ENCODE data around the gene ANKRD1.

Gene ANKRD1

DNA sequence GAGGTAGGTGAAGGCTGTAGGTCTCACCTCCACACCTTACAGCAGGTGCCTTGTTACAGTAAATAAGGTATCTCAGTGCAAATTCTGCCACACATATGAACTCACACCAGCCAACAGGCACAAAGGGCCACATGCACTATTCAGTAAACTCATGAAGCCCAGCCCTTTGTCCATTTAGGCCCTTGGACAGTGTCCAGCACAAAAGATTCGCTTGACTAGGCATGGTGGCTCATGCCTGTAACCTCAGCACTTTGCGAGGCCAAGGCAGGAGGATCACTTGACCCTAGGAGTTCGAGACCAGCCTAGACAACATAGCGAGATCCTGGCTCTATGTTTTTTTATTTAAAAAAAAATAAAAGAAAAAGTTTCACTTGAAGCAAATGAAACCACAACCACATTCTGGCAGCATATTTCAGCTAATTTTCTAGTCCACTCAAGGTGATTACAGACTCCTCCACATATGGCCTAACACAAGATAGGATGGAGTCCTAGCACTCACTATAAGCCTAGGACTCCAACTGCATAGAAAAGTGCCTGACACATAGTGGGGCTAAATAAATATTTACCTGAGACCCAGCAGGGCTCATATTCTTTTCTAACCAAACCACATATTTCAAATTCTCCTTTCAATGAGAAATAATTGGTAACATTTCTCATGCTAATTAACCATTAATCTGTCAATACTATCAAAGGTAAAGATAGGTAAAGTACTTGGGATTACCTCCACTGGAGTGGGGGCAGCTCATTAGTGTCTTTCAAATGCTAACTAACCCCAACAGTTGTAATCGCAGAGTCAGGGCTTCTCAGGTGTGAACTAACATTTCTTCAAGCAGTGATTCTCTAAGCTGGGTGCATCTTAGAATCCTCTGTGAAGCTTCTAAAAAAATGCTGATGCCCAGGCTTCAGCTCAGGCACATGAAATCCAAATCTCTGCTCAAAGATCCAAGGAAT, 4.5 kb upstream of the ANKRD1 start:
- in situ Hi-C loops (cut with MboI; ENCODE audit: low pct_unique_long_range_greater_than_20kb, low sequenced_read_pairs, unreplicated experiment): no loop called here
- DNase-seq (ENCODE audit: low spot score): no peak
- TF ChIP-seq, protein P1, sequence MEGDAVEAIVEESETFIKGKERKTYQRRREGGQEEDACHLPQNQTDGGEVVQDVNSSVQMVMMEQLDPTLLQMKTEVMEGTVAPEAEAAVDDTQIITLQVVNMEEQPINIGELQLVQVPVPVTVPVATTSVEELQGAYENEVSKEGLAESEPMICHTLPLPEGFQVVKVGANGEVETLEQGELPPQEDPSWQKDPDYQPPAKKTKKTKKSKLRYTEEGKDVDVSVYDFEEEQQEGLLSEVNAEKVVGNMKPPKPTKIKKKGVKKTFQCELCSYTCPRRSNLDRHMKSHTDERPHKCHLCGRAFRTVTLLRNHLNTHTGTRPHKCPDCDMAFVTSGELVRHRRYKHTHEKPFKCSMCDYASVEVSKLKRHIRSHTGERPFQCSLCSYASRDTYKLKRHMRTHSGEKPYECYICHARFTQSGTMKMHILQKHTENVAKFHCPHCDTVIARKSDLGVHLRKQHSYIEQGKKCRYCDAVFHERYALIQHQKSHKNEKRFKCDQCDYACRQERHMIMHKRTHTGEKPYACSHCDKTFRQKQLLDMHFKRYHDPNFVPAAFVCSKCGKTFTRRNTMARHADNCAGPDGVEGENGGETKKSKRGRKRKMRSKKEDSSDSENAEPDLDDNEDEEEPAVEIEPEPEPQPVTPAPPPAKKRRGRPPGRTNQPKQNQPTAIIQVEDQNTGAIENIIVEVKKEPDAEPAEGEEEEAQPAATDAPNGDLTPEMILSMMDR (IDR thresholded peaks at IDR 0.05; ENCODE audit: extremely low read depth, insufficient read depth, missing control alignments): no peak

DNA sequence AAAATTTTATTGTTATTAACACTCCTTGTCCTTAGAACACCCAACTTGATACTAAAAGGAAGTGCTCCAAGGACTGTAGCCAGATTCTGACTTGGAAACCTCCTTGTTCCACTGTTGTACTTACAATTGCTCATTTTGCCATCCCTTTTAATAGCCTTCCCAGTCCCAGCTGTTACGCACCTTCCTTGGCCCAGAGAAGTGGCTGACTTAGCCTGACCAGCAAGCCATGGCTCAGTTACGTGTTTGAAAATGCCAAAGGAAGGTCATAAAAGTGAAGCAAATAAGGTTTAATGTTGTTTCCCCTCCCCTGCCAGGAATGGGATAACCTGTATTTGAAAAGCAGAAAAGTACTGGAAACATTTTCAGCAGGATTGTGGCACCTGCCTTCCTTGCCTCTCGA, 3.7 kb upstream of the ANKRD1 start:
- TF ChIP-seq, protein P1 (IDR thresholded peaks at IDR 0.05; ENCODE audit: extremely low read depth, insufficient read depth, missing control alignments): no peak
- no peak for DNase-seq (ENCODE audit: low spot score)
- in situ Hi-C loops (cut with MboI; ENCODE audit: low pct_unique_long_range_greater_than_20kb, low sequenced_read_pairs, unreplicated experiment): no loop called here

DNA sequence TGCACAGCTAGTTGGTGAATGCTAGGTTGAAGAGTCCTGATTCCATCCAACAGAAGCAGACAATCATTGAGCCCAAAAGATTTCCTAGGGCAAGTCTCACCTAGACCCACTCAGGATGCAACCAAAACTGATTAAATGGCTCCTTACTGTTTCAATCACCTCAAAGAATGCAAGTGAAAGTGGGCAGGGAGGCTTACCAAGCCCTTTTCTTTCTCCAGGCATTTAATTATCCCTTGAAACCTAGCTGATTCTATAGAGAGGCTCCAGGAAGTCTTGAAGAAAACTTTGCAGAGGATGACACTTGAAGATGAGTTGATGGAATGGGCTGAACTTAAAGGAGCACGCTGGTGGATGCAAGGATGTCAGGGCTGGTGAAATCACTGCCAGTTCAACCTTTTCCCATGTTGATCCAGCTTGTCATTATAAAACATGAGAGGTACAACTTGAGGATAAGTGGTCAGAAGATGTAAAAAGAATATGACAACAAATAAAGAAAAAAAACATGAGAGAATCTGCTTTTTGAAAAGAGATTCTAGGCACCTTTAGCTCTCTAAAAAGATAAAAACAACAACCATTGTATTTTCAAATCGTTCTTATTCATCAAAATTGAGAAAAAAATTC, 2.3 kb upstream of the ANKRD1 start:
- in situ Hi-C loops (cut with MboI; ENCODE audit: low pct_unique_long_range_greater_than_20kb, low sequenced_read_pairs, unreplicated experiment): no loop called here
- TF ChIP-seq, protein P1 (IDR thresholded peaks at IDR 0.05; ENCODE audit: extremely low read depth, insufficient read depth, missing control alignments): no peak
- no peak for DNase-seq (ENCODE audit: low spot score)

DNA sequence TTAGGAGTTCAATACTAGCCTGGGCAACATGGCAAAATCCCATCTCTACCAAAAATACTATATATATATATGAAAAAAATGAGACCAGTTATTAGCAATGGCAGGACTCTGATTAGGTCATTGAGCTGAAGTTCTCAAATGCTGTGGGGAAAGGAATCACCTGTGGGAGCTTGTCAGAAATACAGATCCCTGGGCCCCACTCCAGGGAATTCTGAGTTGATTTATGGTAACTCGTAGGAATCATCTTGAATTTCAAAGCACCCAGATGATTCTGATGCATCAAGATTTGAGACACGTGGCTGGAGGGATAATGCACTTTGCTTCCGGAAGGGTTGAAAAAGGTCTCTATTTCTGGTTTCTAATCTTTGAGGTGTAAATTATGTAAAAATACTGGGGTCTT, 1.0 kb upstream of the ANKRD1 start:
- no peak for DNase-seq (ENCODE audit: low spot score)
- in situ Hi-C loops (cut with MboI; ENCODE audit: low pct_unique_long_range_greater_than_20kb, low sequenced_read_pairs, unreplicated experiment): no loop called here
- TF ChIP-seq, protein P1 (IDR thresholded peaks at IDR 0.05; ENCODE audit: extremely low read depth, insufficient read depth, missing control alignments): no peak

DNA sequence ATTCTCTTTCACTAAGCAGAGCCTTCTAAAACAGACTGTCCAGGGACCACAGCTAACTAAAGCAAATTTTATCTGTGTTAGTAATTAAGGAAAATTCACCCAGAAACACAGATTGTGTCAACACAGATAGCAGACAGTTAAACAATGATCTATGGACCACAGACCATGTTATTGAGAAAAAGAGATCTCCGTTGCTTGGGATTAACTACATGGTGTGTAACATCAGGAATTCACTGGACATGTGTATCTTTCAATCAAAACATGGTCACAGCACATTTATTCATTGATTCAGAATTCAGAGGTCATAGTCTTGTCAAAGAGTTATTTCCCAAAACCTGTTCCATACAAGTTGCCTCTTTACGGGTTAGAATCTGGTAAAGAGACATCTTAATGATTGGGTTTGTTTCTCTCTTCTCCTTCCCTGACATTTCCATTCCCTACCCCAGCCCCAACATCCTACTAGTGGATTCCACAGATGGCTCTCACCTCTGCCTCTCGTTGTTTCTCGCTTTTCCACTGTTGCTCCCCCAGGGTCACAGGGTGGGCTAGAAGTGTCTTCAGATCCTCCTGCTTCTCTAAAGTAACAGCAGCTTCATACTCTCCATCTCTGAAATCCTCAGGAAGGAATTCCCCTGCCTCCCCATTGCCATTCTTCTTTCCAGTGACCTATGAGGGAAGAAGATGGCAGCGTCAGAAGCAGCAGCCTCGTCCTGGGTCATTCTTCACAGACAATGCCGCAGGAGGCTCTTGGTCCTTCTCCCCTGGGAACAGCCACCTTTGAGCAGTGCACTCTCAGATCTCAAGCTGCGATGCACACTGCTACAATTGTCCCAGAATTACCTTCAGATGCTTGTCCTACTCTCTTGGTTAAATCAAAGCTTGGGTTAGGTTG, 958 bp downstream of the ANKRD1 start:
- DNase-seq (ENCODE audit: low spot score): no peak
- in situ Hi-C loops (cut with MboI; ENCODE audit: low pct_unique_long_range_greater_than_20kb, low sequenced_read_pairs, unreplicated experiment): loop anchor here (10.0 kb wide), 1 partner anchor 335 kb away; no protein-coding TSS in a partner anchor
- TF ChIP-seq, protein P1 (IDR thresholded peaks at IDR 0.05; ENCODE audit: extremely low read depth, insufficient read depth, missing control alignments): no peak

DNA sequence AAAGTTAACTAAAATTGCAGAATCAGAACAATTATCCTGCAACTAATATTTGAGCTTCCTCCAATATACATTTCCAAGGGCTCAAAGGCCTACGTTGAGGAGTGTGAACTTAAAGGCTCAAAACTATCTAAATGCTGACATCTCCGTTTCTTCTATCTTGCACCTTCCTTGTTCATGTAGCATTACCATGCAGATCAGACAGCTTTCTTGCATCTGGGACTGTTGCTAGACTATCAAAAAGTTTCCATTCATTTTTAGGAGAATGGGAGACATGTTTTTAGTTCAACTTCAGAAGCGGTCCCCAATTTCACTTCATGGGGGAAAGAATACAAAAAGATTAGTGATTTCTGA, 2.9 kb downstream of the ANKRD1 start:
- TF ChIP-seq, protein P1 (IDR thresholded peaks at IDR 0.05; ENCODE audit: extremely low read depth, insufficient read depth, missing control alignments): no peak
- DNase-seq (ENCODE audit: low spot score): no peak
- in situ Hi-C loops (cut with MboI; ENCODE audit: low pct_unique_long_range_greater_than_20kb, low sequenced_read_pairs, unreplicated experiment): loop anchor here (10.0 kb wide), 1 partner anchor 337 kb away; no protein-coding TSS in a partner anchor
